Activated B cell treated with CpG ODN at 0.5 μM for 24 hours (primary cell): ENCODE results near the gene CCDC124. TPM values are rescaled to one million over a fixed set of nuclear protein-coding genes. Genes with fewer than 3 reads are reported as not detected.

Experiments used
- ATAC-seq: fragments of 200-7000 bp; cut with Tn5 transposase; one replicate; pipeline ENCODE4 v1.10.0; 2021; ENCODE audit warnings: low read depth, mild to moderate bottlenecking, moderate library complexity
- CTCF ChIA-PET: fragments of 350-600 bp; sonication (Branson Sonifier 250); formaldehyde crosslinking; loops from one replicate; lab custom pipeline; 2021; ENCODE audit warnings: antibody characterized with exemption; lab: Charles Lee
- POLR2A ChIA-PET: fragments of 350-600 bp; sonication (Branson Sonifier 250); formaldehyde crosslinking; loops from one replicate; lab custom pipeline; 2021; ENCODE audit warnings: antibody characterized with exemption; lab: Charles Lee
- DNase-seq: peaks from one replicate; pipeline ENCODE4 v3.0.0; 2022
- H3K27ac Mint-ChIP-seq: one replicate; pipeline ENCODE4 v1.8.0; 2020; ENCODE audit warnings: mixed read lengths
- H3K27me3 Mint-ChIP-seq: one replicate; pipeline ENCODE4 v1.8.0; 2021; ENCODE audit warnings: mixed read lengths
- H3K36me3 Mint-ChIP-seq: one replicate; pipeline ENCODE4 v1.8.0; 2021; ENCODE audit warnings: low read depth, mixed read lengths
- H3K4me1 Mint-ChIP-seq: one replicate; pipeline ENCODE4 v1.8.0; 2021; ENCODE audit warnings: mixed read lengths
- H3K4me3 Mint-ChIP-seq: one replicate; pipeline ENCODE4 v1.8.0; 2020; ENCODE audit warnings: mild to moderate bottlenecking, mixed read lengths
- H3K9me3 Mint-ChIP-seq: one replicate; pipeline ENCODE4 v1.8.0; 2020; ENCODE audit warnings: mixed read lengths
- CTCF ChIP-seq: fragments of 200-600 bp; IDR thresholded peaks from one replicate; pipeline ENCODE4 v1.8.0; 2022; ENCODE audit warnings: antibody characterized with exemption, mild to moderate bottlenecking
- intact Hi-C: fragments of 100-400 bp; cut with micrococcal nuclease; formaldehyde crosslinking; loops from one replicate; pipeline ENCODE4 v1.15.1; 2024
- total RNA-seq: library from RNA; stranded (reverse); gene quantifications from 2 replicates; pipeline ENCODE4 v1.2.3, GENCODE V29; 2022

Gene CCDC124
- total RNA-seq, 1 donor from 2014 or later = 49.9 TPM

- H3K9me3 Mint-ChIP-seq = no peaks in the 10 kb centered on the region
Observed at GRCh38 chr19:17953869-17954268, 21.1 kb downstream of the CCDC124 start.

GRCh38 chr19:17954401-17954800, 21.6 kb downstream of the CCDC124 start:
- ATAC-seq (no peak), DNase-seq (no peak)
- POLR2A ChIA-PET = interaction anchor here (0.6 kb wide), 1 partner anchor 47 kb away, joined by 4 read pairs; no protein-coding TSS in a partner anchor
- Mint-ChIP-seq H3K27me3 (peaks cover 37% of the 10 kb centered on the region), H3K27ac (no peak overlapping the region), H3K4me3 (no peak overlapping the region), H3K9me3 (no peaks in the 10 kb centered on the region), H3K36me3 (no peaks in the 10 kb centered on the region), H3K4me1 (peaks cover 30% of the 10 kb centered on the region)
- intact Hi-C loops = no loop called here
- CTCF ChIA-PET = no interaction called here
- TF ChIP-seq CTCF = no peak

More at GRCh38 chr19:17953869-17954268, 21.1 kb downstream of the CCDC124 start:
- no peak for TF ChIP-seq CTCF
- intact Hi-C loops = no loop called here
- ChIA-PET CTCF (no interaction called here), POLR2A (no interaction called here)
- ATAC-seq (no peak), DNase-seq (no peak)
- Mint-ChIP-seq H3K27ac (no peak overlapping the region), H3K27me3 (peaks cover 37% of the 10 kb centered on the region), H3K4me1 (peaks cover 36% of the 10 kb centered on the region), H3K4me3 (no peak overlapping the region), H3K36me3 (no peaks in the 10 kb centered on the region)

DNA sequence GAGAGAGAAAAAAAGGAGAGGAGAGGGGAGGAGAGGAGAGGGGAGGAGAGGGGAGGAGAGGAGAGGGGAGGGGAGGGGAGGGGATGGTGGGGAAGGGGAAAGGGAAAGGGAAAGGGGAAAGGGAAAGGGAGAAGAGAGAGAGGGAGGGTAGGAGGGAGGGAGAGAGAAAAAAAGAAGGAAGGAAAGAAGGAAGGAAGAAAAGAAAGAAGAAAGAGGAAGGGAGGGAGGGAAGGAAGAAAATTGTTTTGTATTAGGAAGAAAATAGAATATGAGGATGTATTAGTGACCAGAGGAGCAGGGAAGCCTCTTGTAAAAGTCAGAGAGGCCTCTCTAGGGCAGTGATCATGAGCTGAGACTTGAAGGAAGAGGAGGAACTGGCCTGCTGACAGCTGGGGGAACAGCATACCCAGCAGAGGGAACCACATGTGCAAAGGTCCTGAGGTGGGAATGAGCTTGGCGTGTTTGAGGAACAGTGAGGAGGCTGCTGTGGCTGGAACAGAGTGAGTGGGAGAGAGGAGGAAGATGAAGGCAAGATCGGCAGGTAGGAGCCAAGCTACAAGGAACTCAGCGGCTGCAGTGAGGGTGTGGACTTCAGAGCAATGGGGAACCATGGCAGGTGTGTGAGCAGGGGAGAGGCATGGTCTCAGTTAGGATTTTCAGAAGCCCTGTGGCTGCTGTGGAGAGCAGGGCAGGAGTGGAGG, 24.5 kb downstream of the CCDC124 start:
- no peak for TF ChIP-seq CTCF
- Mint-ChIP-seq H3K27ac (no peak overlapping the region), H3K4me3 (no peak overlapping the region), H3K4me1 (peaks cover 6% of the 10 kb centered on the region), H3K9me3 (no peaks in the 10 kb centered on the region), H3K36me3 (no peaks in the 10 kb centered on the region), H3K27me3 (peaks cover 27% of the 10 kb centered on the region)
- ATAC-seq (no peak), DNase-seq (no peak)
- CTCF ChIA-PET = no interaction called here
- intact Hi-C loops = no loop called here
- POLR2A ChIA-PET = interaction anchor here (0.7 to 1.0 kb wide), 2 partner anchors 9 to 22 kb away, joined by 3 to 16 read pairs; no protein-coding TSS in a partner anchor

DNA sequence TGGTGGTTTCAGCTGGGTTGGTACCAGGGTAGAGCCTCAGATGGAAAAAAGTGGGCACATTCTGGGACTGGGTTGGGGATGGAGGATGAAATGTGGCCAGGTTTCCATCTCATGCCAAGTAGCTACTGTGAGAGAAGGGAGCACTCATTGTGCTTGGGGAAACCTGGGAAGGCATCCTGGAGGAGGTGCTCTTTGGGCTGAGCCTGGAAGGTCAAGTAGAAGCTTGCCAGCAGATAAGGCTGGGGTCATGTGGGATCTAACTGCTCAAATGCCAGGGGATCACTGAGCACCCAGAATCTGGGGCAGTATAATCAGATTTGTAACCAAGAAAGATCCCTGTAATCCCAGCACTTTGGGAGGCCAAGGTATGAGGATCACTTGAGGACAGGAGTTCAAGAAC, 25.1 kb downstream of the CCDC124 start:
- no peak for TF ChIP-seq CTCF
- DNase-seq = no peak
- Mint-ChIP-seq H3K4me1 (peaks cover 2% of the 10 kb centered on the region), H3K4me3 (no peak overlapping the region), H3K27ac (no peak overlapping the region), H3K9me3 (no peaks in the 10 kb centered on the region), H3K36me3 (no peaks in the 10 kb centered on the region), H3K27me3 (peaks cover 28% of the 10 kb centered on the region)
- ChIA-PET CTCF (no interaction called here), POLR2A (interaction anchor here (1.0 to 1.3 kb wide), 2 partner anchors 21 to 43 kb away, joined by 5 to 16 read pairs; no protein-coding TSS in a partner anchor)
- intact Hi-C loops = no loop called here
- ATAC-seq = no peak

DNA sequence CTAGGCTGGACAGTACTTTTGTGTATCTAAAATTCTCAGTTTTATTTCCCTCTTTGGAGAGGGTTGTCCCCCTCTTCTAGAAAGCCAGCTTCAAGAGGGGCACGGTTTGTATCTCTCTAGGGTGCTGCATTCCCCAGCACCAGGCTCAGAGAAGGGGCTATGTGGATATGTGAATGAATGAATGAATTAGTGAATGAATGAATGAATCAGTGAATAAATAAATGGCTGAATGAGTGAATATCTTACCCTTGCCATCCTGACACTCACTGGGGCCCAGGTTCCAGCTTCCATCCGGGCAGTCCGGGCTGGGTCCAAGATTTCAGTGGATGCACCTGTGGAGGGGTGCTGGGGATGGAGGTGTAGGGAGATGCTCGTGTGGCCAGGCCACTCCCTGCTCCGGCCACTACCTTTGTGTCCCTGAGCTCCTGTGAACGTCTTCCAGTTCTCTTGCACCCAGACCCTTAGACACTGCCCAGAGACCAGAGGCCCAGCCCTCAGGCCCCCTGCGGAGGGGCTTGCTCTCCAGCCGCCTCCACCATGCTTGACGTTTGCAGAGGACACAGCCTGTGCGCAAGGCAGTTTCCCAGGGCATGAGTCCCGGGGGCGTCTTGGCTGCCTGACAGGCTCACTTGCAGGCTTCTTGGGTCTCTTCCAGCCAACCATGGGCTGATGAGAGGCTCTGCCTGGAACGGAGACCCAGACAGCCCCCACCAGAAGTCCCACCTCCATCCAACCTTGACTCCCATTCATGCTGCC, 31.3 kb downstream of the CCDC124 start:
- TF ChIP-seq CTCF = no peak
- Mint-ChIP-seq H3K36me3 (no peaks in the 10 kb centered on the region), H3K4me3 (no peak overlapping the region), H3K9me3 (no peaks in the 10 kb centered on the region), H3K27ac (no peak overlapping the region), H3K27me3 (peaks cover 36% of the 10 kb centered on the region), H3K4me1 (peaks cover 12% of the 10 kb centered on the region)
- intact Hi-C loops = no loop called here
- no peak for ATAC-seq
- CTCF ChIA-PET = no interaction called here
- no peak for DNase-seq
- POLR2A ChIA-PET = no interaction called here
